ENCODE data around the gene SPDYE17.
"Not testable (repeated sequence)": the region's sequence is repeated elsewhere in the genome, so short reads cannot be mapped to it uniquely, and the experiment has no call there.

The SPDYE17 gene

DNA sequence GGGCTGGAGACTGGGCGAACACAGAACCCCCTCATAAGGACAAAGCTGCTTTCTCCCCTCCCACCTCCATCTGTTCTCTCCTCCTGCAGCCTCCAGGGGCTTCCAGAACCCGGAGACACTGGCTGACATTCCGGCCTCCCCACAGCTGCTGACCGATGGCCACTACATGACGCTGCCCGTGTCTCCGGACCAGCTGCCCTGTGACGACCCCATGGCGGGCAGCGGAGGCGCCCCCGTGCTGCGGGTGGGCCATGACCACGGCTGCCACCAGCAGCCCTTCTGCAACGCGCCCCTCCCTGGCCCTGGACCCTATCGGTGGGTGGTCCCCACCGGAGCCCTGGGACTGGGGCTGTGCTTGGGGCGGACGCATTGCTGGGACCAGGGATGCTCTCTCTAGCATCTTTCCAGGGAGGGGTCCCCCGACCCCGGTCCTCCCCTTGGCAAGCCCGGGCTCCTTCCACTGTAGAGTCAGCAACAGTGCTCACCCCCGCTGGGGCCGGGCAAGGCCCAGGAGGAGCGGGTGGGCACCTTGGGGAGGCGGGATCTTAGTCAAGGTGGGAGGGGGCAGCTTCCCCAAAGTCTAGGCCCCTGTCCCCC is 26.6 kb downstream of the SPDYE17 start:
- not testable (repeated sequence) for DNase-seq (ENCODE audit: low read depth, low spot score); H3K4me3 ChIP-seq; H3K27ac ChIP-seq; H3K9me3 ChIP-seq (ENCODE audit: low read depth, low read length); H3K36me3 ChIP-seq (ENCODE audit: insufficient read depth, low read length); H3K9ac ChIP-seq (ENCODE audit: insufficient read length)

DNA sequence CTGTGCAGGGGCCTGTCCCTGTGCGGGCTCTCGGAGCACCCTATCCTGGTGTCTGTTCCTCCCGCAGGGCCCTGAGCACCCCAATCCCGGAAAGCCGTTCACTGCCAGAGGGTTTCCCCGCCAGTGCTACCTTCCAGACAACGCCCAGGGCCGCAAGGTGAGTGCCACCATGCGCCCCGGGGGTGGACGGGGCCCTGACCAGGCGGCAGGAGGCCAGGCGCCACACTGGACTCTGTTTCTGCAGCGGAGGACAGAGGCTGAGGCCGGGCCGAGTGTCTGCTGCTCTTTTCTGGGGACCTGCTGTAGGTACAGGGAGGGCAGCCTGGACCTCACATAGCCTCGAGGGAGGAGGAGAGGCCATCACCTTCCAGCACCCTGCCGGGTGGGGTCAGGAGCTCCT is 28.0 kb downstream of the SPDYE17 start:
- not testable (repeated sequence) for H3K9ac ChIP-seq (ENCODE audit: insufficient read length); DNase-seq (ENCODE audit: low read depth, low spot score); H3K27ac ChIP-seq; H3K36me3 ChIP-seq (ENCODE audit: insufficient read depth, low read length); H3K9me3 ChIP-seq (ENCODE audit: low read depth, low read length); H3K4me3 ChIP-seq

DNA sequence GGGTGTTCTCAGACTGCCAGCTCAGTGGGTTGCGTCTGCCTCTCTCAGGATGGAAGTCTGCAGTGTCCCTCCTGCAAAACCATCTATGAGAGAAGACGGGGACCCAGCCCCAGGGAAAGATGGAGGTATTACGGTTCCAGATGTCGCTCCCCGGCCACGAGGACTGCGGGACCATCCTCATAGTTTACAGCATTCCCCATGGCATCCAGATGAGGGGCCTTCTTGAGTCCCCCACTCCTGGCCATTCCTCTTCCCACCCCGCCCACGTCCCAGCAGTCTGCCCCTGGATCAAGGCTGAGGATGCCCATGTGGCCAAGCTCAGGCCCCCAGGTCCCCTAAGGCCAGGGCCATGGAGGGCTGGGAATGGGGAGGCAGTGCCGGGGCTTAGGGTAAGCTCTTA is 28.9 kb downstream of the SPDYE17 start:
- H3K4me3 ChIP-seq; H3K9me3 ChIP-seq (ENCODE audit: low read depth, low read length); H3K36me3 ChIP-seq (ENCODE audit: insufficient read depth, low read length); H3K27ac ChIP-seq; DNase-seq (ENCODE audit: low read depth, low spot score); H3K9ac ChIP-seq (ENCODE audit: insufficient read length): not testable (repeated sequence)

- H3K9ac ChIP-seq (ENCODE audit: insufficient read length); DNase-seq (ENCODE audit: low read depth, low spot score); H3K9me3 ChIP-seq (ENCODE audit: low read depth, low read length); H3K27ac ChIP-seq; H3K36me3 ChIP-seq (ENCODE audit: insufficient read depth, low read length); H3K4me3 ChIP-seq: not testable (repeated sequence)
These were observed 29.4 kb downstream of the SPDYE17 start for GRCh38 chr7:77002678-77003233.

DNA sequence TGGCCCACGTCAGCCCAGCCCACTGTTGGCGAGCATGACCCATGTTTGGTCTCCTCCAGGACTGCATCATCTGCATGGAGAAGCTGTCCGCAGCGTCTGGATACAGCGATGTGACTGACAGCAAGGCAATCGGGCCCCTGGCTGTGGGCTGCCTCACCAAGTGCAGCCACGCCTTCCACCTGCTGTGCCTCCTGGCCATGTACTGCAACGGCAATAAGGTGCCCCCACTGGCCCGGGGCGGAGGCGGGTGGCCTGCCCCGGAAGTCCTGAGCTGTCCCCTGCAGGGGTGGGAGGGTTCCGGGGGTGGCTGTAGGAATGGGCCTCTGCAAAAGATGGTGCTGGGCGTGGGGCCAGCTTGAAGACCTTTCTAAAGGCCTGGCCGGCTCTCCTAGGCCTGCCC is 30.1 kb downstream of the SPDYE17 start:
- not testable (repeated sequence) for H3K9ac ChIP-seq (ENCODE audit: insufficient read length)

GRCh38 chr7:76999474-77000107 is 32.6 kb downstream of the SPDYE17 start:
- not testable (repeated sequence) for H3K9me3 ChIP-seq (ENCODE audit: low read depth, low read length); H3K9ac ChIP-seq (ENCODE audit: insufficient read length); H3K4me3 ChIP-seq; DNase-seq (ENCODE audit: low read depth, low spot score); H3K36me3 ChIP-seq (ENCODE audit: insufficient read depth, low read length); H3K27ac ChIP-seq

More for the DNA sequence above, 30.1 kb downstream of the SPDYE17 start:
- DNase-seq (ENCODE audit: low read depth, low spot score); H3K27ac ChIP-seq; H3K4me3 ChIP-seq; H3K36me3 ChIP-seq (ENCODE audit: insufficient read depth, low read length); H3K9me3 ChIP-seq (ENCODE audit: low read depth, low read length): not testable (repeated sequence)

- H3K9ac ChIP-seq (ENCODE audit: insufficient read length); H3K27ac ChIP-seq; DNase-seq (ENCODE audit: low read depth, low spot score); H3K36me3 ChIP-seq (ENCODE audit: insufficient read depth, low read length); H3K9me3 ChIP-seq (ENCODE audit: low read depth, low read length); H3K4me3 ChIP-seq: not testable (repeated sequence)
These were observed 33.3 kb downstream of the SPDYE17 start for GRCh38 chr7:76998764-76999450.

- H3K9ac ChIP-seq (ENCODE audit: insufficient read length) = no peak overlapping the region
- no peak overlapping the region for H3K4me3 ChIP-seq
- no peak overlapping the region for H3K27ac ChIP-seq
- H3K36me3 ChIP-seq (ENCODE audit: insufficient read depth, low read length) = no peaks in the 10 kb centered on the region
- no peak for DNase-seq (ENCODE audit: low read depth, low spot score)
- H3K9me3 ChIP-seq (ENCODE audit: low read depth, low read length) = no peaks in the 10 kb centered on the region
- TF ChIP-seq EZH2 (IDR thresholded peaks at IDR 0.05) (no peak), FOXP2 (optimal IDR thresholded peaks at IDR 0.05; ENCODE audit: control extremely low read depth, extremely low read length, insufficient read depth) (no peak), POLR2AphosphoS5 (IDR thresholded peaks at IDR 0.05; ENCODE audit: borderline replicate concordance, low read depth, low read length) (no peak)
These were observed 33.9 kb downstream of the SPDYE17 start for GRCh38 chr7:76998285-76998589.

GRCh38 chr7:76997381-76998284 is 34.5 kb downstream of the SPDYE17 start:
- Histone ChIP-seq H3K36me3 (ENCODE audit: insufficient read depth, low read length) (no peaks in the 10 kb centered on the region), H3K9me3 (ENCODE audit: low read depth, low read length) (no peaks in the 10 kb centered on the region), H3K4me3 (no peak overlapping the region), H3K27ac (no peak overlapping the region), H3K9ac (ENCODE audit: insufficient read length) (no peak overlapping the region)
- no peak for DNase-seq (ENCODE audit: low read depth, low spot score)
- TF ChIP-seq POLR2AphosphoS5 (IDR thresholded peaks at IDR 0.05; ENCODE audit: borderline replicate concordance, low read depth, low read length) (no peak), FOXP2 (optimal IDR thresholded peaks at IDR 0.05; ENCODE audit: control extremely low read depth, extremely low read length, insufficient read depth) (no peak), EZH2 (IDR thresholded peaks at IDR 0.05) (no peak)

- H3K27ac ChIP-seq; DNase-seq (ENCODE audit: low read depth, low spot score); H3K9ac ChIP-seq (ENCODE audit: insufficient read length); H3K36me3 ChIP-seq (ENCODE audit: insufficient read depth, low read length); H3K9me3 ChIP-seq (ENCODE audit: low read depth, low read length); H3K4me3 ChIP-seq: not testable (repeated sequence)
These were observed 35.2 kb downstream of the SPDYE17 start for GRCh38 chr7:76996932-76997331.

- not testable (repeated sequence) for DNase-seq (ENCODE audit: low read depth, low spot score); H3K4me3 ChIP-seq
These were observed 37.9 kb downstream of the SPDYE17 start for GRCh38 chr7:76994286-76994685.

DNA sequence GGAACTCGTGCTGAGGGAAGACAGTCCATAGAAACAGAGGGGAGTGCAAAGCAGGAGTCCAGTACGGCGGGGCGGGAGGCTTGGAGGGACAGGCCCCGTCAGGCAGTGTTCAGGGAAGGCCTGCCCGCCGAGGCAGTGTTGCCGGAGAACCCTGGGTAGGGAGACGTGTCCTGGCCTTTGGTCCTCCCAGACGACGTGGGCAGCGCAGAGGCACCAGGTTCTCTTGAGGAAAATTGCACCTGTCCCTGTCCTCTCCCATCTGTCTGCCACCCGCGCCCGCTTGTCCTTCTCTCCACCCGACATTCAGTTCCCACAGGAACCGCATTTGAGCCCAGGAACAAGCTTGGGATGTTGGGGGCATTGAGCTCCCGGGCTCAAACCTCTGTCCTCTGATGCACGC is 38.3 kb downstream of the SPDYE17 start:
- not testable (repeated sequence) for H3K36me3 ChIP-seq (ENCODE audit: insufficient read depth, low read length); H3K9me3 ChIP-seq (ENCODE audit: low read depth, low read length); H3K27ac ChIP-seq; DNase-seq (ENCODE audit: low read depth, low spot score); H3K4me3 ChIP-seq; H3K9ac ChIP-seq (ENCODE audit: insufficient read length)

More at GRCh38 chr7:76994286-76994685, 37.9 kb downstream of the SPDYE17 start:
- not testable (repeated sequence) for H3K9ac ChIP-seq (ENCODE audit: insufficient read length); H3K36me3 ChIP-seq (ENCODE audit: insufficient read depth, low read length); H3K27ac ChIP-seq; H3K9me3 ChIP-seq (ENCODE audit: low read depth, low read length)

DNA sequence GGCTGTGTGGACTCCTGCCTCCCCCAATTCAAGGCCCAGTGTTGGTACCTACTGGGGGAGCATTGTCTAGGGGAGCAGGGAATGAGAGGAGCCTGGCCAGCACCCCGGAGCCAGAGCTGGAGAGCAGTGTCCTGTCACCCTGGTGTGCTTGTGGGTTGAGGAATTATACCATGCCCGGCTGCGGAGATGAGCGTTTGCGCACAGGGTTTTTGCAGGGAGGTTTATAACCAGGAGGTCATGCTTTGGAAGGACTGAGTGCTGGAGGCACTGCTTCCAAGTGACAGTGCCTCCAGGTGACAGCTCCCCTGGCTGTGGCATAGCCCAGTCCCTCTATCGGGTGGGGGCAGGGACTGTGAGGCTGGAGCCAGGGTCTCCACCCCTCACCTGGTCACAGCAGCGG is 39.3 kb downstream of the SPDYE17 start:
- not testable (repeated sequence) for DNase-seq (ENCODE audit: low read depth, low spot score); H3K27ac ChIP-seq; H3K9ac ChIP-seq (ENCODE audit: insufficient read length)

More for the DNA sequence above, 39.3 kb downstream of the SPDYE17 start:
- not testable (repeated sequence) for H3K9me3 ChIP-seq (ENCODE audit: low read depth, low read length); H3K36me3 ChIP-seq (ENCODE audit: insufficient read depth, low read length); H3K4me3 ChIP-seq
